GM19238 (cell line): ENCODE data around the gene NCKAP5L.

Experiments
- DNase-seq: peaks from one replicate; pipeline ENCODE4 v3.0.0; 2011; ENCODE audit warnings: low spot score; ENCODE audit not compliant: insufficient read length

NCKAP5L gene

DNA sequence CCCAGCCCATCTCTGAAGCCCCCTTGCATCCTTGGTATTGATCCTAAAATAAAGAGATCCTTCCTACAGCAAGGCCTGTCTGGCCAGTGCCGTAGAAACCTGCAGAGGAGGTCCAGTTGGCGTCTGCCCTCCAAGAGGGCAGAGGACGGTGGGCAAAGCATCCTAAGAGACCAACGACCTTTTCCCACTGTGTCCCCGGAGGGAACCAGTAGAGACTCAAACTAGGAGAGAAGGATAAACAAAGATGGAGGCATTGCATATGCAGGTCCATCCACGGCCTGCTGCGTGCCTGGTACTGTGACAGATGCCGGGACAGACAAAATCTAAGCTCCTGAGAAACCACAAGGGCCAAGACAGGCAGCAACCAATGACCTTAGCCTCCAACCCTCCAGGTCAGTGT is 3.8 kb downstream of the NCKAP5L start:
- DNase-seq, result no peak

GRCh38 chr12:49823951-49824350 is 4.3 kb downstream of the NCKAP5L start:
- DNase-seq, result no peak

GRCh38 chr12:49823350-49823749 is 4.9 kb downstream of the NCKAP5L start:
- no peak for DNase-seq

GRCh38 chr12:49821373-49822287 is 6.6 kb downstream of the NCKAP5L start:
- no peak for DNase-seq

DNA sequence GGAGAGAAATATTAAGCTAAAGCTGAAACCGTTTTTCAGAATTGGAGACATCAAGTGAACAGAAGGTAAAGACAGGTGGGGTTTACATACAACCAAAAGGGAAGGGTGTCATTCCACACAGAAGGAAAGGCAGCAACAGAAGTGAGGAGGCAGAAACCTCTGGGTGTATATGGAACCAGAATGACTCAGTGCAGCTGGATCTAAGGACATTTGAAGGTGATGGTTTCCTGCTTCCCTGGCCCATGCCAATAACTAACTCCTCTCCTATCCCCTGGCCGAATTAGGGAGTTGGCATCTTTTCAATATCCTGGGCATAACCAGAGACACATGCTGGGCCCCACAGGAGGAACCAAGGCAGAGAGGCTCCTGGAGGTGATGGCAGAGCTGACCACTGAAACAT is 8.4 kb downstream of the NCKAP5L start:
- no peak for DNase-seq

GRCh38 chr12:49818241-49818895 is 9.8 kb downstream of the NCKAP5L start:
- DNase-seq, result no peak

- no peak for DNase-seq
These were observed 15.1 kb downstream of the NCKAP5L start for GRCh38 chr12:49813131-49813530.

GRCh38 chr12:49811961-49812401 is 16.2 kb downstream of the NCKAP5L start:
- DNase-seq, result no peak

- no peak for DNase-seq
These were observed 17.1 kb downstream of the NCKAP5L start for GRCh38 chr12:49811136-49811535.

- DNase-seq, result no peak
These were observed 18.3 kb downstream of the NCKAP5L start for GRCh38 chr12:49809906-49810389.

- no peak for DNase-seq
These were observed 18.8 kb downstream of the NCKAP5L start for GRCh38 chr12:49809381-49809905.

DNA sequence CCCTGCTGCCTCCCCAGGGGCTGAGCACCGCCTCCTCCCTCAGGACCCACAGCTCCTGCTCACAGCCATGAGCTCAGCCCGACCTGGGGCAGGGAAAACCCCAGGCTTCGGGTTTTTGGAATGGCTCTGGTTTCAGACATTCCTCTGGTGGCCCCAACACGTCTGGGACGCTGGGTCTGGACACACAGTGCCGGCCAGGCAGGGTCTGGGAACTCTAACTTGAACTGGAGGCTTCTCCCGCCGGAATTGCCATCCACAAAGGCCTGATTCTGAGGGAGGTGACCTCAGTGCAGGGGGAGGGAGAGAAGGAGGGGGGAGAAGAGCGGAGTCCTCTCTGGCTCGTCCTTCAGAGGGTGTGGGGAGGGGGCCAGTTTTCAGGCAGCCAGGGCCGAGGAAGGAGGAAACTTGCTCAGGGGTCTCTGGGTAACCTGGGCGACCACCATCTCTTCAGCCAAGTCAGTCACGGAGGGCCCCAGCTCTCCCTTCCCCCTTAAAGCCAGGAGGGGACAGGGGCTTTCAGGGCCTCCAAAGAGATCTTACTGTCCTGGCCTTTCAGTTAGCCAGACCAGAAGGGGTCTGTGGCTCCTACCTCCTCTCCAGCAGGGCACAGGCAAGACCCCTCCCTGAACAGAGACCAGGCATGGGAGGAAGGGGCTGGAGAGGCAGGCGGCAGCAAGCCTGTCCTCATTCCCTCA is 19.4 kb downstream of the NCKAP5L start:
- no peak for DNase-seq

DNA sequence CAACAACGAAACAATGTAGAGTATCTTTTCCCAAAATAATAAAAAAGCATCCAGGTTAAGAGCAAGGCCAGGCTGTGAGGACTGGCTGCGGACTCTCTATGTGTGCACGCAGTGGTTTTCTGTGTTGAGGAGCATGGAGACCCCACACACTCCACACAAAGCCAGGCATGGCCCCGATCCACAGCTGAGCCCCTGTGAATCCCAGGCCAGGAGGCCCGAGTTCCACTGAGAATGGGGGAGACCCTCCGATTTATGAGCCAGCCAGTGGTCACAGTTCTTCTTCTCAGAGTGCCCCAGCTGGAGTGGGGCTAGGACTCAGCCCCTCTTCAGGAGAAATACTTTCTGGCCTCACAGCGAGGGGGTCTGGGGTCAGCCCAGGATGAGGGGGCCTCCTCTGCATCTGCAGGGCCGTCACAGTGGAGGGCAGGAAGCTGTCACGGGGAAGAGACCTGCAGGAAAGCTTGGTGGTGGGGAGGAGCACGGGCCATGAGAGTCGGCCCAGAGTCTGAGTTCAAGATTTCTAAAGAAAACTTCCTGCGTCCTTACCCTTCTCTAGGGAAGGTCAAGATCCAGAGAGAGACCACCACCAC is 20.1 kb downstream of the NCKAP5L start:
- DNase-seq, result no peak

GRCh38 chr12:49806877-49807276 is 21.3 kb downstream of the NCKAP5L start:
- no peak for DNase-seq

GRCh38 chr12:49806321-49806813 is 21.8 kb downstream of the NCKAP5L start:
- DNase-seq, result no peak

DNA sequence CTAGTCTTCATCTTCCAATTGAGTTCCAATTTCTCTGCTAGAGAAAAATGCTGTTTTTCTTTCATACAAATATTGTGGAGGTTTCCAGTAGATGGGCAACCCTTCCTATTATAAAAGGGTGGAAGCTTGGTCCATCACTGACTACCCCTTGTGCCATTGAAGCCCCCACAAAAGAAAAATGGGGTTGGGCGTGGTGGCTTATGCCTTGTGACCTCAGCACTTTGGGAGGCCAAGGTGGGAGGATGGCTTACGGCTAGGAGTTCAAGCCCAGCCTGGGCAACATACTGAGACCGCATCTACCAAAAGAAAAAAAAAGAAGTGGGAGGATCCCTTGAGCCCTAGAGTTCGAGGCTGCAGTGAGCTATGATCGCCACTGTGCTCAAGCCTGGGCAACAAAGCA is 22.8 kb downstream of the NCKAP5L start:
- DNase-seq, result no peak

DNA sequence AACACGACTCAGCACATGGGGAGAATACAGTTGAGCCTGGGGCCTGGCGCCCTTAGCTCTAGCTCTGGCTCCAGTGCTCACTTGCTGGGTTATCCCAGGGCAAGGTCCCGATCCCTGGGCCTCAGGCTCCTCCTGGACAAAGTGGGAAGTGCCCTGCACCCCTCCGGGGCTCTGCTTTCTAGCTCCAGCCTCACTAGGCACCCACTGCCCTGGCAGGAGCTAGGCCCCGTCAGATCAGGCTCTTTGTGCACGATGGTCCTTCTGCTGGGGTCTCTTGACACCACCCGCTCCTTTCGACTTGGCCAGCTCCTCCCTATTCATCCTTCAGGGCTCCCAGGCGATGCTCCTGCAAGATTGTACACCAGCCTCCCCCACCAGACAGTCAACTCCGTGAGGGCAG is 23.4 kb downstream of the NCKAP5L start:
- no peak for DNase-seq

DNA sequence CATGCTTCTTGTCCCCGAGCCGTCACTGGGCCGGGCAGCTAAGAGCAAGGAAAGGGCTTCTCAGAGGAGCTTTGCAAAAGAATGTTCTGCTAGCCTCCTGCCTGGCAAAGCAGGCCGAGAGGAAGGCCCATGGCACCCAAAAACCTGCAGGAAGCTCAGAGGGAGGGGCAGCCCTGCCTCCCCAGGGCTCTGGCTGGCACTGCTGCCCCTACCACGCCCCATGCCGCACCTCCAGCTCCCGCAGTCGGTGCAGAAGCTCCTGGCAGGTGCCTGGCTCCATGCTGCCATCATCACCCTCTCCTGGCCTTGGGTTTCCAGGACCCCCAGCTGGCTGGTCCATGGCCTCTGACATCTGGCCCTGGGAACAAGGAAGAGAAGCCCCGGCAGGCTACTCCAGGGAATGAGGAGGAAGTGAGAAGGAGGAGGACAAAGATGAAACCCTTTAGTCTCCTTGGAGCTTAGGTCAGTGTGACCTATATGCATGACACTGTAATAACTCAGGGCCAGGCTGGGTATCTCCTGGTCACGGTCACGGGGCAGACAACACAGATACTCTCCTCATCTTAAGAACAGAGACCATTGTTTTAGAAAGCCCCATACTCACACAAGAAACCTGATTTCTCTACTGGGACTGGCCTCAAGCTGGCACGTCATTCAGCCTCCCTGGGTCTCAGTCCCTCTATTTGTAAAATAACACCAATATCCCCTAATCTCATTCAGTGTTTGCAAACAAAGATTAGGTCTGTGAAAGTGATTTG is 24.3 kb downstream of the NCKAP5L start:
- no peak for DNase-seq

DNA sequence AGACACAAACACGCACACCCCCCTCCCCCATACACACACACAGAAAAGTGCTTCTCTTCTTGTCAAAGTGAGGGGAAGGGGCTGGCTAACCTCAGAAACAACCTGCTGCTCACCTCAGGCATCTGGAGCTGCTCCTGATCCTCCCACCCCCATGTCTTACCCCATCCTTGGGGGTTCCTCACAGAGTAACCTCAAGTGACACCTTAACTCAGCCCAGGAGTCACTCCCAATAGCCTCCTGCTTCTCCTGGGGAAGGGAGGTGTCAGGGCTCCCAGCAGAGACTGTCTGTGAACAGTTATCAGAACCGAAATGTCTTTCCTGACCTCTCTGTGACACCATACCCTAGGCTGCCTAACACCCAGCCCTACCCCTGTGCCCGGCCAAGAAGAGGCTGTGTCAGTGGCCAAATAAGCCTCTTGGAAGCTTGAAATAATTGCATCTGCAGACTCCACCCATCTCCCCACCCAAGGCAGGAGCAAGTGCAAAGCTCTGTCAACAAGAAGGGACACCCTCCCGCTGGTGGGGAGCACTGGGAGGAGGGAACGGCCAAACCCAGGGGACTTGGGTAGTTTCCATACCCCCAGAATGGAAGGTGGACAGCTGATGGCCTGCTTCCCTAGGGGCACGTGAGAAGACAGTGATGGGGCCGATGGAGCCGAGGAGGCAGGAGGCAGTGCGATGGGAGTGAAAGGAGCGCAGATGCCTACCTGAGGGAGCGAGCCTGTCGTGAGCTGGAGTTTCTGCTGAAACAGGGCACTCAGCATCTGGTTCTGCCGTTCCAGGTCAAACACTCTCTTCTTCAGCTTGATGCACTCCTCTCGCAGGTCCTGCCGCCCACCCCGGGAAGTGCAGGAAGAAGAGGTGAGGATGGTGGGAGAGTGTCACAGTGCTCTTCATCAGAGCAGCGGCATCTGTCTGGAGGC is 26.8 kb downstream of the NCKAP5L start:
- no peak for DNase-seq
